SKM-1 treated with dmso at 0.1 percent for 144 hours (cell line): ENCODE results near the gene UNC5B.
"Not testable (repeated sequence)": the region's sequence is repeated elsewhere in the genome, so short reads cannot be mapped to it uniquely, and the experiment has no call there.

Experiments
- DNase-seq: peaks from one replicate; lab custom pipeline; 2025; ENCODE audit not compliant: unreplicated experiment; lab: John Stamatoyannopoulos, UW

Gene UNC5B

DNA sequence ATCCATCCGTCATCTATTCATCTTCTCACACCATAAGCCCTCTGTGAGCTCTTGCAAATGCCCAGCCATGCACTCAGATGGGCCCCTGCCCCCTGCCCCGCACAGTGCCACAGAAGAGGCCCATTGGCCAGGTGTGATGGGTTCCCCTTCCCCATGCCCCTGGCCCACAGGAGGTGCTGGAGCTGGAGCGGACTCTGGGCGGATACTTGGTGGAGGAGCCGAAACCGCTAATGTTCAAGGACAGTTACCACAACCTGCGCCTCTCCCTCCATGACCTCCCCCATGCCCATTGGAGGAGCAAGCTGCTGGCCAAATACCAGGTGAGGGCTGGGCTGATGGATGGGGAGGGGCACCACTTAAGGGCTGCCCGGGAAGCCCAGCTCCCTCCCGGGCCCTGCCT is 83.3 kb downstream of the UNC5B start:
- DNase-seq, result no peak

DNA sequence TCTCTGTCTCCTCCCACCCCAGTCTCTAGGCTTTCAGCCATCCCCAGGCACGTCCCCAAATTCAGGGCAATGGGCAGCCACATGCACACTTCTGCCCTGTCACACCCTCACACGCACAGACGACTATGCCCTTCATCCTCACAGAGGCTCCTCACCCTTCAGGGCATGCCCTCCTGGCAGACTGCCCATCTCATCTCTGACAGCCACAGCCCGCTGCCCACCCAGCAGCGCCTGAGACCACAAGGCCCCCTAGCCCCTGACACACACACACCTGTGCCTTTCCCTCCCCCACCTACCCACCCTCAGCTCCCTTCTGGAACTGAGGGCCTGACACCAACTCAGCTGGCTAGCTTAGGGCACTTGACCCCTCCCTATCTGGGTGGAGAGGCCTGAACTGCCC is 83.7 kb downstream of the UNC5B start:
- DNase-seq, result no peak

DNA sequence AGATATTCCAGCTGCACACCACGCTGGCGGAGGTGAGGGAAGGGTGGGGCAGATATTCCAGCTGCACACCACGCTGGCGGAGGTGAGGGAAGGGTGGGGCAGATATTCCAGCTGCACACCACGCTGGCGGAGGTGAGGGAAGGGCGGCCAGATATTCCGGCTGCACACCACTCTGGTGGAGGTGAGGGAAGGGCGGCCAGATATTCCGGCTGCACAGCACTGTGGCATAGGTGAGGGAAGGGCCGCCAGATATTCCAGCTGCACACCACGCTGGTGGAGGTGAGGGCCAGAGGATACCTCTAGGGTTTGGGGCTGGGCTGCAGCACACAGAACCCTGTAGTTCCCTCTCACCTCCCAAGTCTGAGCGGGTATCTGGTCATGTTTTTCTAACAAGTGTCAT is 84.4 kb downstream of the UNC5B start:
- DNase-seq, result not testable (repeated sequence)

DNA sequence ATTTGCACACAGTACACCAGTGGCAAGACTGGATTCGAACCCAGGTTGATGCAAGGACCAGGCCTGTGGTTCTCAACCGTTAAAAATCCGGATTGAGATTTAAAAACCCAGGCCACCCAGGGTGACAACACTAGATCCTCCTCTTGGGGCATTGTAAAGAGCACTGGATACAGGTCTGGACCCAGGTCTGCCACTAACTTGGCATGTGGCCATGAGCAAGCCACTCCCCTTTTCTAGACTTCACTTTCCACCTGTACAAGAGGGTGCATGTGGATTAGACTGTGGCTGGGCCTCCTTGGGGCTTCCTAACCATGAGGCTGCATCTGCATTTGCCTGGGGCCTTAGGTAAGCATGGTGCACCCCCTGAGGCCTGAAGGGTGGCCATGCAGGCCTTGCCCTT is 85.0 kb downstream of the UNC5B start:
- DNase-seq, result no peak

DNA sequence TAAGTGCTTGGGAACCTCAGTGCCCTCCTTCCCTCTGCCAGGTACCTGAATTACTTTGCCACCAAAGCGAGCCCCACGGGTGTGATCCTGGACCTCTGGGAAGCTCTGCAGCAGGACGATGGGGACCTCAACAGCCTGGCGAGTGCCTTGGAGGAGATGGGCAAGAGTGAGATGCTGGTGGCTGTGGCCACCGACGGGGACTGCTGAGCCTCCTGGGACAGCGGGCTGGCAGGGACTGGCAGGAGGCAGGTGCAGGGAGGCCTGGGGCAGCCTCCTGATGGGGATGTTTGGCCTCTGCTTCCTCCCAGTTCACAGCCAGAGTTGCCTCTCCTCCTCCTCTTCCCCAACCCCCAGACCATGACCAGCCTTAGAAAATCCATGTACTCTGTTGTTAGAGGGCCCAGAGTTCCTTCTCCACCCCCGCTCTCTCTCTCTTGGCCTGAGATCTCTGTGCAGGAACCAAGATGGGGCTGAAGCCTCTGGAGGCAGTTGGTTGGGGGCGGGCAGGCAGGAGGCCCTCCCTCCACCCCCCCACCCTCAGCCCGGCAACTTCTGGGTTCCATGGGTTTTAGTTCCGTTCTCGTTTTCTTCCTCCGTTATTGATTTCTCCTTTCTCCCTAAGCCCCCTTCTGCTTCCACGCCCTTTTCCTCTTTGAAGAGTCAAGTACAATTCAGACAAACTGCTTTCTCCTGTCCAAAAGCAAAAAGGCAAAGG is 86.9 kb downstream of the UNC5B start:
- no peak for DNase-seq

DNA sequence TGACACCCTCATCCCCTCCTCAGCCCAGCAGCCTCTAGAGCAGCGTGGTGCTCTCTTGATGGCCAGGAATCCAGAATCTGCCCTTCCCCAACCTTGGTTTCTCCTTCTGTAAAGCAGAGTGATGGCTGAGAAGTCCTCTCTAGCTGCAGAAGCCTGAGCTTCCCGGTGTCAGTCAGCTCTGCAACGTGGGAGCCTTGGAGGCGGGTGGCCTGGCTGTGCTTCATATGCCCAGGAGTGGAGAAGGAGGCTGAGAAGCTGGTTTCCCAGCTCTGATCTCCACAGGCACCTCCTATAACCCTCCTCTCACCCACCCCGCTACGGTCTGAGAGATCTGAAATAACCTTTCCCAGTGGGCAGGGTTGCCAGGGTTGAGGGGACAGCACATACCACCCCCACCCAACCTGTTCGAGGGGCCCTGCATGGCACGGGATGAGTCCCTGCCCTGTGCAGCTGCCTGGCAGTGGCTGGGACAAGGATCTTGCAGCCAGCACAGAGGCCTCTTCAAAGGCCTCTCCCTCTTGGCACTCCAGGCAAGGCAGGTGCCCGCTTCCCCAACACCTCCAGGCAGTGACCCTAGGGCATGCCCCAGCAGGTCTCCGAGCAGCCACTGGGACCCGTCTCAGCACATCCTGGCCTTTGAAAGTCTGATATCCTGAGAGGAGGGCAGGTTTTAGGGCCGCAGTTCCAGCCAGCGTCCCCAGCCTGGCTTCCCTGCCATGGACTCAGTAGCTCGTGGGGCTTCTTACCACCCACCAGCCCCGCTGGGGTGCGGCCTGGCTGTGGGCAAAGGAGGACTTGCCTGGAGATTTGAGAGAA is 88.4 kb downstream of the UNC5B start:
- DNase-seq, result no peak

DNA sequence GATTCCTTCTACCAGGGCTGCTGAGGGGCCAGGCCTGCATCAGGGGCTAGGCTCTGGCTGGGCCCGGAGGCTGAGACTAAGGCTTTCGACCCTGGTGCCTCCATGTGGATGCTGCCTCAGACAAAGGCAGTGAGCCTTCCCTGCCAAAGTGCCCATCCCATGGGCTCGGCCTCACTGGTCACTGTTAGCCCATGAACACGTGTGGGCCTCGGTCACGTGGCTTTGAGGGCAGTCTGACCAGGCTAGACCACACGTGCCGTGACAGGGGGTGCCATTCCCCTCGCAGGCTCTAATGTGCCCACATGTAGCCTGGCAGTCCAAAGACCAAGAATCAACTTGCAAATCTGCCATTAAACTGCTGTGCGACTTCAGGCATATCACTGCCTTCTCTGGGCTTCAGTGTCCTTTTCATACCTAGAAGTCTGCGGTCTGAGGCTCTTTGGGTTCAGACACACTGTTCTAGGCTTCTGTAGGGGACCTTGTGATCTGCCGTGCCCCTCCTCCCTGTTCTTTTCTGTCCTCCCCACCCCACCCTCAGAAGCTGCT is 89.1 kb downstream of the UNC5B start:
- no peak for DNase-seq

DNA sequence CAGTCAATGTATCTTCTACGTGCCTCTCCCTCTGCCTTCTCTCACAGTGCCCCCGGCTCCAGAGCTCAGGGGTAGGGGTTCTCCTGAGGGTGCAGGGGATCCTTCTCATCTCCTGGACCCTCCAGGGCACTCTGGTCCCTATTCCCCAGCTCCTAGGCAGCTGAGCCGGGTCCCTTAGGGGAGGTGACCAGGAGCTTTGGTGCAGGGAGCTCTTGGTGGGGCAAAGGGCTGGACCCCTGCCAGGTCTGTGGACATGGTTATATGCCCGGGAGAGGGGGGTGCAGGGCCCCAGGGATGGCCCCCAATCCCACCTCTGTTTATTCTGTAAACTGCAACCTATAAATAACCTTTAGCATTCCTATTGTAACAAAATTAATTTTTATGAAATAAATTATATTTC is 90.1 kb downstream of the UNC5B start:
- DNase-seq, result no peak

DNA sequence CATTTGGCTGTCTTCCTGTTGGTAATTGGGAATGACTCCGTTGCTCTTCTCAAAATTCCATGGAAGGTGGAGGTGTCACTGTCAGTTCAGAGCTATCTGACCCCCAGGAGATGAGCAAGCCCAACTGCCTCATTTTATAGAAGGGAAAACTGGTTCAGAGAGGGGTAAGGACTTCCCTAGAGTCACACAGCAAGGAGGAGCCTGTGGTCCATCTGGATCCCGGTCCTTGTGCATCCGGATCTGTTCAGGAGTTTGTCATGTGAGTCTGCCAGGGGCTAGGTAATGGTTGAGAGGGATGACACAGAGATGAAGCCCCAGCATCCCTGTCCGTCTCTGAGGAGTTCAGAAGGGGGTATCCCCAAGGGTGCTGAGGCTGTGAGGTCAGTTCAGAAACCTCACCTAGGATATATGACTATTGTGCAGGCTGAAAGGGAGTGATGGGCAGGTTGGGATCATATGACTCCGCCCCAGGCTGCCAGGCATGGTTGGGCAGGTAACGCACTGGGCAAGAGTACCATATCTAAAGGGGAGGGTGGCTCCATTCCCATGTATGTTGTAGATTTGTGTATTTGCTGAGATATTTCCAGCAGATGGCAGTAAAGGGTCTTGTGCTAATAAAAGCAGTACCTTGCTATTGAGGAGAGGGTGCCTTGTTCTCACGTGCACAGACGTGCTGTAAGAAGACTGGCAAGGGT is 90.7 kb downstream of the UNC5B start:
- DNase-seq, result peak; percentile 72

DNA sequence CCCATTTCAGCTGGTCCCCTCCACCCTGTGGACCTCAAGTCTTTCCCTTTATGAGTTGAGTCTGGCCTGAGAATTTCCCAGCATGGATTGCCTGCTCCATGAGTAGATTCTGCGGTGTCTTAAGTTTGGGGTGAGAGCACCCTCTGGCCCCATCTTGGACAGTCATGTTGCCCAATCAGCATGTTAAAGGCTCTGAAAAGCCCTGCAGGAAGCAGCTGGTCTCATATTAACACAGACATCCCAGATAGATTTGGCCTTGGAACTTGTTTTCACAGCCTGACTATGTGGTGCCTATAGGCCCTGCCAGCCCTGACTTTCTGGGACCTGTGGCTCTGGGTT is 91.2 kb downstream of the UNC5B start:
- no peak for DNase-seq

DNA sequence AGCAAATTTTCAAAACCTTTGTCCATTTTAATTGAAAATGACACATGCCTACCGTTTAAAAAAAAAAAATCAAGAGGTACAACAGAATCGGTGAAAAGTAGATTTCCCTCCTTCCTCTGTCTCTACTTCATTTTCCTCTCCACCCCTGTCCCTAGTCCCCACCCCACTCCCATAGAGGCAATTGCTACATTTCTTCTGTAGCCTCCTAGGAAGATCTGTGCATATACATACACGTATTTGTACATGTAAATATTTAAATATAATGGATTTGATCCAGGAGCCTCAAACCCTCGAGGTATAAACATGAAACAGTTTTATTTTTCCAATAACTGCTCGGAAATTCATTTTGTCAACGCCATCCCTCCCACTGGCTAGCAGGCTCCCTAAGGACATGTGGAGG is 92.5 kb downstream of the UNC5B start:
- DNase-seq, result no peak

DNA sequence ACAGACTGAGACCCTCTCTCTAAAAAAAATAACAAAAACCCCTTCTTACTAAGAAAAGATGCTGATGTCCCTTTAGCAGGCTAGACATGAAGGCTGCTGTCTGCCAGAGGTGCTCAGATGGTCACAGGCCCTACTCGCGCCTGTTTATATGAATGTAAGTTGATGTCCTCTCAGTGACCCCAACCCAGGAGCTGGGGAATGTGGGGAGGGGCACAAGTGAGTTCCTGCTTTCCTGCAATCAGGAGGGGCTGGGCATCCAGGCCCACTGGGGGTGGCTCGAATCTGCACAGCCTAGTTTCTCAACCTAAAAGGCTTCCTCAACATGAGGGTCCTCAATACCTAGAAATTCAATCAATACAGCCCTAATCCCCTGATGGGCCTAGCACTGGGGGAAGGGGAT is 94.6 kb downstream of the UNC5B start:
- no peak for DNase-seq

DNA sequence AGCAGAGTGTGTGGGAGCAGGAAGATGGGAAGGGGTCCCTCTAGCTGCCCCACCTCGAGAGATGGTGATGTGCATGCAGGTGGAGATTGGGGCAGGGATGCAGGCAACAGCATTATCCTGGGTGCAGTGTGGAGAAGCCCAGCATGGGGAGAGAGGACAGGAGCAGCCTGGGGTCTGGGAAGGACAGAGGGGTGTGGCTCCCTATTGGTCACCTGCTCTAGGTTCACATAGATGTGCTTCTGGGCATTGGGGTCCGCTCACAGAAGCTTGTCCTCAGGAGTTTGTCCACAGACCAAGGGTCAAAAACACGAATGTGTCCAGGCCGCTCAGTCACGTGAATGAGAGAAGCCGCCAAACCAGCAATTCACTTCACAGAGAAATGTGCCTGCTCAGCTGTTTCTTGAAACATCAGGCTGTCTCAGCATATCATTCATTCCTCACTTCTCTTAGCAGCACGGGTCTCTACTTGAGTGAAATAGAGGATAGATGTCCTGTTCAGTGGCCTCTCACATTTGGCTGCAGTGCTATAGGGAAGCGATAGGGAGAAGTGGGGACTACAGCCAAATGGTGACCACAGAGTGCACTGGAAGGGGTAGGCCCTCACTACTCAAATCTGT is 95.2 kb downstream of the UNC5B start:
- DNase-seq, result no peak

DNA sequence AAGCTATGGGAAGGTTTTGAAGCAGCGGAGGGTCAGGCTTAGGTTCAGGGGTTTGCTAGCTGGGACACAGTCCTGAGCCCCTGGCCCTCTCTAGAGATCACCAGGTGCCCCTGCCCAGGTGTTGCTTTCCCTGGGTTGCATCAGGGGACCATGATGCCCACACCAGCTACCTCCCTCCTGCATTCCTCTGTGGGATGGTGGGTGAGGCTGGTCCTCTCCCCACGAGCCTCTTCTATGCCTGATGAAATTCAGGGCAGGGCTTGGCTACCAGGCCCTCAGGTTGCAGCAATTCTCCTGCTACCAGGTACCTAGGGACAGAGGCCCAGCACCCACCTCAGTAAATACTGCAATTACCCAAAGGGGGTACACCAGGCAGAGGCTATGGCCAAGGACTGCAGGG is 95.9 kb downstream of the UNC5B start:
- no peak for DNase-seq

DNA sequence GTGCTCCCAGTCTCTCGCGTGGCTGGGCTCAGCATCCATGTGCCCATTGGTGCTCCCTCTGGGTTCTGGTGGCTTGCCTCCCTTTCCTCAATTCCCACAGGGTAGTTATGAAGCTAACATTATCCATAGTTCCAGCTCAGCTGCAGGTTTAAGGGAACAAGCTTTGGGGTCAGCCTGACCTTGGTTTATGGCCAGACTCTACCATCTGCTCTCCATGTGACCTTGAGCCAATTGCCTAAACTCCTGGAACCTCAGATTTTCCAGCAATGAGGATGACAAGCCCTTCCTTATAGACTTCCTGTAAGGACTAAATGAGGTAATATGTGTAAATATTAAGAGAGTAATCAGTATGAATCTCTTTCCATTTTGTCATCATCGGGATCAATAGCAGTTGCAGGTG is 96.6 kb downstream of the UNC5B start:
- no peak for DNase-seq

DNA sequence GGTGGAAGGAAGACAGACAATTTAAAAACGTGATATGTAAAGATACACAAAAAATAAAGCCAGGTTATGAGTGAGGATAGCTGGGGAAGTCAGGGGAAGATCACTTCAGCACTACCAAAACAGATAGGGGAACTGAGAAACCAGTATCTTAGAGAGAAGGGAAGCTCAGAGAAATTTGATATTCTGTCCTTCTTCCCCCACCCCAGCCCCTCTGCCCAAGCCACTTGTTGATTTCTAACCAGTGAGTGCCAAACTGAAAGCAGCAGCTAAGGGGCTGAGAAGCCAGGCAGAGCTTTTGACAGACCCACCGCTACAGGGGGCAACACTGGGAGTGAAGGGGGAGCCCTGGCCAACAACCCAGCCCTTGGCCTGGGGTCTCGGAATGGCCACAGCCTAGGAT is 97.5 kb downstream of the UNC5B start:
- peak; percentile 27 for DNase-seq

DNA sequence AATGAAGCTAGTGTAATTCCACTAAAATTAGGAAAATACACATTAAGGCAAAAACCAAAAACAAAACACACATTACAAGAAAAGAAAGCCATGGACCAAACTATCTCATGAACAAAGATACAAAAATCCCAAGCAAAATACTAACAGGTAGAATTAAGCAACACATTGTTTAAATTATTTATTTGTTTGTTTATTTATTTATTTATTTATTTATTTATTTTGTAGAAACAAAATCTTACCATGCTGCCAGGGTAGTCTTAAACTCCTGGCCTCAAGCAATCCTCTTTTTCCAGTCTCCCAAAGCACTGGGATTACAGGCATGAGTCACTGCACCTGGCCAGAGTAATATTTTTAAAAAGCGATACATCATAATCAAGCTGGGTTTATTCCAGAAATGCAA is 99.8 kb downstream of the UNC5B start:
- no peak for DNase-seq

DNA sequence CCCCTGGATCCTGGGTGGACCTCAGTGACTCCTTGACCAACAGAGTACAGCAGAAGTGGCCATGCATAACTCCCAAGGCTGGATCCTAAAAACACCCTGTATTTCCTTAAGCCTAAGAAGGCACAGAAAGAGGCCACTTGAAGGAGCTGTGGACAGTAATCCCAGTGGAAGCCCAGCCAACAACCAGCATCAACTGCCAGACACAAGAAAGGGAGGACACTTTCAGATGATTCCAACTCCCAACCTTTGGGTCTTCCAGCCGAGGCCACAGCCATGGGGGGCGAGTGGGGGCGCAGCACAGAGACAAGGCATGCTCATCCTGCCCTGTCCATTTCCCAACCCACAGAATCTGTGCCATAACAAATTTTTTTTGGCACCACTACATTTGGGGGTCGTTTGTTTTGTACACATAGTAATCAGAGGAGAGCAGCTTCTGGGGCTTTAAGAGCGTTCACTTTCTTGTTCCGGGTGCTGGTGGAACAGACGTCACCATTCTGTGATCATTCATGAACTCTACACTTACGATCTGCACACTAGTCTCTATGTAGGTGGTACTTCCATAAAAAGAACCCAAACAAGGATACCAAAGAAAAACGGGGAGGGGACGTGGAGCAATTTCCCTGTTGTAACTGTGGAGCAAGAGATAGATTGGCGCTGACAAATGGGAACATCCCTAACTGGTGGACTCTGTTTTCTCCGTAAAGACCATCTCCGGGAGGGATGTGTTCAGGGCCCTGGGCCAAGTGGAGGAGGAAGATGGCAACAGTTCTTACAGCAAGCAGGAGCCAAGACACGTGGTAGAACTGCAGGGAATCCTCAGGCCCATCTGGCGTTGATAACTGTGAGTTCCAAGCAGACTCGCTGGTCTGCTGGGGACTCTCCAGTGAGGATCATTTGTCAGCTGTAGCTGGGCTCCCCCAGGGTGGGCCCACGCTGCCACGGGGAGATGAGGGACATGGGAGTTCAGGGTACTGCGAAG is 100.7 kb downstream of the UNC5B start:
- DNase-seq, result no peak

DNA sequence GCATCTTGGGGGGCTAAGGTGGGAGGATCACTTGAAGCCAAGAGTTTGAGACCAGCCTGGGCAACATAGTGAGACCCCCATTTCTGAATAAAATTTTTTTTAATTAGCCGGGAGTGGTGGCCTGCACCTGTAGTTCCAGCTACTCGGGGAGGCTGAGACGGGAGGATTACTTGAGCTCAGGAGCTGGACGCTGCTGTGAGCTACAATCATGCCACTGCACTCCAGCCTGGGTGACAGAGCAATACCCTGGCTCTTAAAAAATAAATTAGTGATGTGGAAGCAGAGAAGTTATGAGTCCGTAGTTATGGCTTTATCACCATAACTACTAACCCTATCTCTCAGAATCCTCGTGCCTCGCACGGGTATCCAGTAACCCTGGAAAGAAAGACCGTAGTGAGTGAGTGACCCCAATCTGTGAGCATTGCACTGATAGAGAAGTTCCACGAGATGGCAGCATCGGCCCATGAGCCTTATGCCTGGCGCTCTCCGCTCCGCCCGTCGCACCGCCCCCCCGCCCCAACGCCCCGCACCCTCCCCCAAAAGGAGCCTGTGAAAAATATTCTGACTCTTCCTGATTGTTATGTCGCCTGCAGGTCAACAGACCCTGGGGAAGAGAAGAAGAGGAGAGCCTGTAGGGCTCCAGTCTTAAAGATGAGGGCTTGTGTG is 101.8 kb downstream of the UNC5B start:
- peak; percentile 53 for DNase-seq
